HepG2 (cell line): ENCODE data around the gene MAJIN. TPM values are rescaled to one million over a fixed set of nuclear protein-coding genes. Genes with fewer than 3 reads are reported as not detected.
A peak's percentile ranks its signal among the peaks of the same experiment; 100 is the strongest.

Source experiments
- ATRX ChIP-seq: sonication (generic); formaldehyde crosslinking; IDR thresholded peaks from 2 replicates; pipeline ENCODE4 v1.4.0; 2020; ENCODE audit warnings: missing genetic modification reagents, borderline replicate concordance
- BATF2 ChIP-seq: sonication (generic); formaldehyde crosslinking; IDR thresholded peaks from 2 replicates; pipeline ENCODE4 v1.8.0; 2022; ENCODE audit warnings: mild to moderate bottlenecking, missing genetic modification reagents, moderate library complexity
- CERS6 ChIP-seq: sonication (generic); formaldehyde crosslinking; IDR thresholded peaks from 2 replicates; pipeline ENCODE4 v1.5.0; 2020; ENCODE audit warnings: missing genetic modification reagents
- HNRNPK ChIP-seq: fragments of 200-400 bp; formaldehyde crosslinking; IDR thresholded peaks from 2 replicates; pipeline ENCODE4 v1.6.1; 2018; ENCODE audit warnings: low read length, low read depth, moderate library complexity, mild to moderate bottlenecking; ENCODE audit not compliant: poor library complexity, severe bottlenecking
- IRX3 ChIP-seq: sonication (generic); formaldehyde crosslinking; IDR thresholded peaks from 2 replicates; pipeline ENCODE4 v1.8.1; 2023; ENCODE audit warnings: mild to moderate bottlenecking, low read depth, missing genetic modification reagents, borderline replicate concordance
- ISL2 ChIP-seq: sonication (generic); formaldehyde crosslinking; IDR thresholded peaks from 2 replicates; pipeline ENCODE4 v1.5.0; 2020; ENCODE audit warnings: missing genetic modification reagents
- KLF6 ChIP-seq: IDR thresholded peaks from 2 replicates; pipeline ENCODE4 v1.8.0; 2016; ENCODE audit warnings: missing biosample characterization, missing genetic modification reagents
- MED1 ChIP-seq: sonication (generic); formaldehyde crosslinking; IDR thresholded peaks from 2 replicates; pipeline ENCODE4 v1.4.0; 2020; ENCODE audit warnings: missing genetic modification reagents
- MXD4 ChIP-seq: IDR thresholded peaks from 2 replicates; pipeline ENCODE4 v1.6.1; 2016; ENCODE audit warnings: mild to moderate bottlenecking, missing biosample characterization, missing genetic modification reagents
- NR2C2 ChIP-seq: sonication (generic); formaldehyde crosslinking; IDR thresholded peaks from 2 replicates; pipeline ENCODE4 v1.4.0; 2020; ENCODE audit warnings: missing genetic modification reagents, mild to moderate bottlenecking, moderate library complexity, borderline replicate concordance
- PHF5A ChIP-seq: IDR thresholded peaks from one replicate; pipeline ENCODE4 v1.6.1; 2018; ENCODE audit warnings: low read depth, missing genetic modification reagents; ENCODE audit not compliant: unreplicated experiment
- PHF8 ChIP-seq: sonication (generic); formaldehyde crosslinking; IDR thresholded peaks from 2 replicates; pipeline ENCODE4 v1.5.0; 2020; ENCODE audit warnings: missing genetic modification reagents
- PLRG1 ChIP-seq: fragments of 450-650 bp; conservative IDR thresholded peaks from 2 replicates; pipeline ENCODE4 v1.6.1; 2016
- RARA ChIP-seq: IDR thresholded peaks from 2 replicates; pipeline ENCODE4 v1.6.1; 2016; ENCODE audit warnings: missing genetic modification reagents, missing compliant biosample characterization
- RFXANK ChIP-seq: IDR thresholded peaks from 2 replicates; pipeline ENCODE4 v1.6.1; 2016
- RFXAP ChIP-seq: sonication (generic); formaldehyde crosslinking; IDR thresholded peaks from 2 replicates; pipeline ENCODE4 v1.4.0; 2020; ENCODE audit warnings: missing genetic modification reagents, borderline replicate concordance
- SIX1 ChIP-seq: sonication (generic); formaldehyde crosslinking; IDR thresholded peaks from 2 replicates; pipeline ENCODE4 v1.4.0; 2020; ENCODE audit warnings: missing genetic modification reagents, borderline replicate concordance
- SMC3 ChIP-seq: IDR thresholded peaks from 2 replicates; pipeline ENCODE4 v1.6.1; 2011; ENCODE audit warnings: low read length, improper control_type of control experiment
- TBL1XR1 ChIP-seq: fragments of 150-350 bp; IDR thresholded peaks from 2 replicates; pipeline ENCODE4 v1.6.1; 2014; ENCODE audit warnings: borderline replicate concordance, low read length; ENCODE audit not compliant: partially characterized antibody
- ZNF143 ChIP-seq: sonication (generic); formaldehyde crosslinking; IDR thresholded peaks from 2 replicates; pipeline ENCODE4 v1.4.0; 2020; ENCODE audit warnings: missing genetic modification reagents
- ZNF614 ChIP-seq: IDR thresholded peaks from 2 replicates; pipeline ENCODE4 v1.6.1; 2018; ENCODE audit warnings: missing biosample characterization, missing genetic modification reagents, inconsistent platforms, borderline replicate concordance
- polyA plus RNA-seq, 8 experiments: library from polyadenylated mRNA; depleted of rRNA in 3 of 8; stranded (reverse) in 7 of 8; unstranded in 1 of 8; fragments of >200 nt; fragmentation: Illumina TruSeq in 4 of 8; extraction: Trizol in 4 of 8; gene quantifications; 2 replicates each; pipeline versions ENCODE4 v1.2.1 to v1.2.3, GENCODE V29; 2011 to 2016; ENCODE audit warnings: low read depth in 4 of 8, missing spikeins in 1 of 8, mixed read lengths in 1 of 8; ENCODE audit not compliant: insufficient read depth in 1 of 8
- total RNA-seq, 5 experiments: library from RNA; depleted of rRNA; stranded (reverse); fragments of >200 nt; fragmentation: Illumina TruSeq; extraction: Trizol; gene quantifications; 2 replicates each; pipeline ENCODE4 v1.2.3, GENCODE V29; 2016; ENCODE audit warnings: low read depth in 1 of 5
- TF ChIP-seq, protein P1 (sequence below): sonication (generic); formaldehyde crosslinking; IDR thresholded peaks from 2 replicates; pipeline ENCODE4 v1.8.0; 2022; ENCODE audit warnings: mild to moderate bottlenecking, missing genetic modification reagents, borderline replicate concordance
- TF ChIP-seq, protein P2 (sequence below): sonication (generic); formaldehyde crosslinking; IDR thresholded peaks from 2 replicates; pipeline ENCODE4 v1.4.0; 2020; ENCODE audit warnings: missing genetic modification reagents

The MAJIN gene
- total and polyA plus RNA-seq, 2 of the 13 experiments (the other 11 are each of a cell fraction or from before 2014, with no cell fraction given) = not detected

DNA sequence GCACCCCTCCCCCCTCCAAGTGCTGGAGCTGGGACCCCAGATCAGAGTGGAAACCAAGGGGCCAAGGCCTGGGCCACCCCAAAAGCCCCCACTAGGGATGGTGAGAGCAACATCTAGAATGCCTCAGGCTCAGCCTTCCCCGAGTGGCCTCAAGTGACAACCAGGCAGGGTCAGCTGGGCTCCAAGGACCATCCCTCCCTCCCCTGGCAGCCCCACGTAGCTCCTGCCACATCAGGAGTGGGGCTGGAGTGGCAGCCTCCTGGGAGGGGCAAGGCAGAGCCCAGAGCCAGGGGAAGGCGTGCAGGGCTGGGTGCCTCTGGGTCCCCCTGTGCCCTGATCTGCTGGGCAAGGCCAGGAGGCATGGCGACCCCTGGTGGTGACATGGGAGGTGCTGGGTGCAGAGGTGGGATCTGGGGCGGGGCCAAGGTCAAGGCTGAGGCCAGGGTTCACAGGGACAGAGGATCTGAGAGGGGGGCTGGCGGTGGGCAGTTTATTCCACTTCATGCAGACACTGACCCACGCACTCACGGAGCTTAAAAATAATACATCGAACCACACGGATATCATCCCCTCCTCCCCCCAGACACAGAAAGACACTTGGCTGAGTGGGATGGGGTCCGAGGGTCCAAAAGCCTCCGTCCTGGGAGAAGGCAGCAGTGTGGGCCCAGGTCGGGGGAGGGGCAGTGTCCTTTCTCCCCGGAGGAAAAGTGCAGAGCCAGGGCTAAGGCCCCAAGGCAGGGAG is 77.7 kb downstream of the MAJIN start (continued):
- TF ChIP-seq, protein P1, sequence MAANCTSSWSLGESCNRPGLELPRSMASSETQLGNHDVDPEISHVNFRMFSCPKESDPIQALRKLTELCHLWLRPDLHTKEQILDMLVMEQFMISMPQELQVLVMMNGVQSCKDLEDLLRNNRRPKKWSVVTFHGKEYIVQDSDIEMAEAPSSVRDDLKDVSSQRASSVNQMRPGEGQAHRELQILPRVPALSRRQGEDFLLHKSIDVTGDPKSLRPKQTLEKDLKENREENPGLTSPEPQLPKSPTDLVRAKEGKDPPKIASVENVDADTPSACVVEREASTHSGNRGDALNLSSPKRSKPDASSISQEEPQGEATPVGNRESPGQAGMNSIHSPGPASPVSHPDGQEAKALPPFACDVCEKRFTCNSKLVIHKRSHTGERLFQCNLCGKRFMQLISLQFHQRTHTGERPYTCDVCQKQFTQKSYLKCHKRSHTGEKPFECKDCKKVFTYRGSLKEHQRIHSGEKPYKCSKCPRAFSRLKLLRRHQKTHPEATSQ = peak; percentile 85; the same call in 1 of the 2 replicates
- TF ChIP-seq RFXANK (CRISPR knock-in tag) (no peak), KLF6 (CRISPR knock-in tag) (no peak), SMC3 (peak; percentile 65; the same call in 1 of the 2 replicates), ZNF614 (CRISPR knock-in tag) (peak; percentile 57; the same call in 1 of the 2 replicates), IRX3 (peak; percentile 80; the same call in 1 of the 2 replicates), SIX1 (0 out of 2 replicates have a peak, but pooled peaks have one; percentile 52), NR2C2 (CRISPR knock-in tag) (peak; percentile 93), HNRNPK (no peak), ZNF143 (peak; percentile 53; the same call in 1 of the 2 replicates), MED1 (CRISPR knock-in tag) (peak; percentile 85), PHF8 (CRISPR knock-in tag) (peak; percentile 49; the same call in 1 of the 2 replicates), PHF5A (CRISPR knock-in tag) (peak; percentile 94), RARA (peak; percentile 98), ATRX (CRISPR knock-in tag) (no peak), BATF2 (CRISPR knock-in tag) (no peak), PLRG1 (no peak), ISL2 (CRISPR knock-in tag) (no peak), MXD4 (CRISPR knock-in tag) (peak; percentile 18; the same call in 1 of the 2 replicates), RFXAP (CRISPR knock-in tag) (peak; percentile 48; the same call in 1 of the 2 replicates), TBL1XR1 (peak; percentile 70), CERS6 (no peak)
- TF ChIP-seq, protein P2, sequence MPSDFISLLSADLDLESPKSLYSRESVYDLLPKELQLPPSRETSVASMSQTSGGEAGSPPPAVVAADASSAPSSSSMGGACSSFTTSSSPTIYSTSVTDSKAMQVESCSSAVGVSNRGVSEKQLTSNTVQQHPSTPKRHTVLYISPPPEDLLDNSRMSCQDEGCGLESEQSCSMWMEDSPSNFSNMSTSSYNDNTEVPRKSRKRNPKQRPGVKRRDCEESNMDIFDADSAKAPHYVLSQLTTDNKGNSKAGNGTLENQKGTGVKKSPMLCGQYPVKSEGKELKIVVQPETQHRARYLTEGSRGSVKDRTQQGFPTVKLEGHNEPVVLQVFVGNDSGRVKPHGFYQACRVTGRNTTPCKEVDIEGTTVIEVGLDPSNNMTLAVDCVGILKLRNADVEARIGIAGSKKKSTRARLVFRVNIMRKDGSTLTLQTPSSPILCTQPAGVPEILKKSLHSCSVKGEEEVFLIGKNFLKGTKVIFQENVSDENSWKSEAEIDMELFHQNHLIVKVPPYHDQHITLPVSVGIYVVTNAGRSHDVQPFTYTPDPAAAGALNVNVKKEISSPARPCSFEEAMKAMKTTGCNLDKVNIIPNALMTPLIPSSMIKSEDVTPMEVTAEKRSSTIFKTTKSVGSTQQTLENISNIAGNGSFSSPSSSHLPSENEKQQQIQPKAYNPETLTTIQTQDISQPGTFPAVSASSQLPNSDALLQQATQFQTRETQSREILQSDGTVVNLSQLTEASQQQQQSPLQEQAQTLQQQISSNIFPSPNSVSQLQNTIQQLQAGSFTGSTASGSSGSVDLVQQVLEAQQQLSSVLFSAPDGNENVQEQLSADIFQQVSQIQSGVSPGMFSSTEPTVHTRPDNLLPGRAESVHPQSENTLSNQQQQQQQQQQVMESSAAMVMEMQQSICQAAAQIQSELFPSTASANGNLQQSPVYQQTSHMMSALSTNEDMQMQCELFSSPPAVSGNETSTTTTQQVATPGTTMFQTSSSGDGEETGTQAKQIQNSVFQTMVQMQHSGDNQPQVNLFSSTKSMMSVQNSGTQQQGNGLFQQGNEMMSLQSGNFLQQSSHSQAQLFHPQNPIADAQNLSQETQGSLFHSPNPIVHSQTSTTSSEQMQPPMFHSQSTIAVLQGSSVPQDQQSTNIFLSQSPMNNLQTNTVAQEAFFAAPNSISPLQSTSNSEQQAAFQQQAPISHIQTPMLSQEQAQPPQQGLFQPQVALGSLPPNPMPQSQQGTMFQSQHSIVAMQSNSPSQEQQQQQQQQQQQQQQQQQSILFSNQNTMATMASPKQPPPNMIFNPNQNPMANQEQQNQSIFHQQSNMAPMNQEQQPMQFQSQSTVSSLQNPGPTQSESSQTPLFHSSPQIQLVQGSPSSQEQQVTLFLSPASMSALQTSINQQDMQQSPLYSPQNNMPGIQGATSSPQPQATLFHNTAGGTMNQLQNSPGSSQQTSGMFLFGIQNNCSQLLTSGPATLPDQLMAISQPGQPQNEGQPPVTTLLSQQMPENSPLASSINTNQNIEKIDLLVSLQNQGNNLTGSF (CRISPR knock-in tag) = no peak
